Prostate gland (tissue), 2 donors: ENCODE data around the gene DTNB. TPM values are rescaled to one million over a fixed set of nuclear protein-coding genes. Genes with fewer than 3 reads are reported as not detected.

Source experiments
- DNase-seq: peaks from one replicate; pipeline ENCODE4 v3.0.0-alpha.2; 2019; ENCODE audit warnings: low spot score
- H3K27ac ChIP-seq, 2 donors: fragments of 200-600 bp; sonication (generic); 2 replicates each; pipeline ENCODE4 v1.5.1; 2017 to 2019
- H3K27me3 ChIP-seq: fragments of 200-600 bp; sonication (generic); replicated peaks from 2 replicates; pipeline ENCODE4 v1.5.1; 2019; ENCODE audit not compliant: insufficient read depth
- H3K36me3 ChIP-seq, 2 donors: fragments of 200-600 bp; sonication (generic); 1 replicate in 1 of 2; 2 replicates in 1 of 2; pipeline versions ENCODE4 v1.5.1 to v1.8.1; 2017 to 2019
- H3K4me1 ChIP-seq: fragments of 200-600 bp; sonication (generic); replicated peaks from 2 replicates; pipeline ENCODE4 v1.5.1; 2019
- H3K4me3 ChIP-seq, 2 donors: fragments of 200-600 bp; sonication (generic); 2 replicates each; pipeline ENCODE4 v1.5.1; 2017 to 2019
- H3K9me3 ChIP-seq: fragments of 200-600 bp; sonication (generic); 2 replicates; pipeline ENCODE4 v1.5.1; 2017
- CTCF ChIP-seq, 4 experiments: fragments of 200-600 bp in 2 of 4; fragments of 450-650 bp in 2 of 4; sonication (generic) in 2 of 4; IDR thresholded peaks; 1 replicate in 3 of 4; 2 replicates in 1 of 4; pipeline ENCODE4 v1.5.1; 2016 to 2019; ENCODE audit warnings: antibody characterized with exemption in 4 of 4, mild to moderate bottlenecking in 2 of 4, moderate library complexity in 2 of 4
- POLR2A ChIP-seq: fragments of 450-650 bp; IDR thresholded peaks from one replicate; pipeline ENCODE4 v1.6.1; 2016; ENCODE audit warnings: antibody characterized with exemption, mild to moderate bottlenecking
- POLR2AphosphoS5 ChIP-seq: sonication (generic); formaldehyde crosslinking; IDR thresholded peaks from one replicate; pipeline ENCODE4 v1.6.1; 2017; ENCODE audit warnings: antibody characterized with exemption
- WGBS: methylation state at CpG from one replicate; pipeline ENCODE4 v1.1.5; 2018; 5-methylcytosine and 5-hydroxymethylcytosine counted together
- intact Hi-C: fragments of 100-400 bp; cut with DNase I; formaldehyde crosslinking; loops from one replicate; pipeline ENCODE4 v1.14.2; 2022
- total RNA-seq, 2 donors: library from RNA; depleted of rRNA; stranded (reverse); fragments of >200 nt; gene quantifications; one replicate each; pipeline ENCODE4 v1.1.0, GENCODE V29; 2016

DTNB gene
- total RNA-seq, 2 donors from 2014 or later = 47.0 to 61.9 TPM

GRCh38 chr2:25619185-25619584, 54.2 kb downstream of the DTNB start:
- intact Hi-C loops = no loop called here
- Histone ChIP-seq H3K4me1 (peaks cover 15% of the 10 kb centered on the region), H3K9me3 (no peaks in the 10 kb centered on the region), H3K36me3 (no peaks in the 10 kb centered on the region), H3K27ac (peak overlapping the region; percentile 46 to 86), H3K27me3 (no peaks in the 10 kb centered on the region), H3K4me3 (no peak overlapping the region)
- 39% methylated on average over 4 of the region's 4 CpGs for WGBS
- TF ChIP-seq POLR2A = no peak
- no peak for TF ChIP-seq CTCF (IDR thresholded peaks at IDR 0.05)
- no peak for TF ChIP-seq POLR2AphosphoS5
- no peak for DNase-seq

DNA sequence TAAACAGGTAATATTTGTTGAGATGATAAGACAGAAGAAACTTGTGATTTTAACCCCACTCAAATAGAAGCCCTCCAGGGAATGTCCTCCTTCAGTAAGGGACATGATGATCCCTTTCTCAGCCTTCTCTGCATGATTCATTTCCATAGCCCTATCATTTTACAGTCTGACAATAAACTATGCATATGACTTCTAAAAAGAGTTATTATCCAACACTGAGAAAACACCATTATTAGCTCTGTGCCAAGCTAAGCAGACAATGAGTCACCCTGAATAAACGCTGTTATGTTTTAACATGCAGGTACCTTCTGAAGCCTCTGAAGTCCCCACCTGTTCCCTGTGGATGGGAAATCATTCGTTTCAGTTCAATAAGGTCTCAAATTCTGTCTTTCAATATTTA, 54.7 kb downstream of the DTNB start:
- no peaks in the 10 kb centered on the region for H3K27me3 ChIP-seq
- WGBS = 10% methylated on average over 2 of the region's 2 CpGs
- no peaks in the 10 kb centered on the region for H3K9me3 ChIP-seq
- H3K27ac ChIP-seq = peak overlapping the region; percentile 78 to 86
- H3K4me1 ChIP-seq = peaks cover 15% of the 10 kb centered on the region
- H3K4me3 ChIP-seq = peak overlapping the region in 1 of 2 donors; percentile 8
- H3K36me3 ChIP-seq = no peaks in the 10 kb centered on the region
- peak; percentile 95 for TF ChIP-seq POLR2AphosphoS5
- no peak for TF ChIP-seq POLR2A
- peak; percentile 67 for DNase-seq
- intact Hi-C loops = no loop called here

GRCh38 chr2:25617948-25618646, 55.3 kb downstream of the DTNB start:
- no peaks in the 10 kb centered on the region for H3K36me3 ChIP-seq
- peak overlapping the region in 1 of 2 donors; percentile 8 for H3K4me3 ChIP-seq
- peaks cover 15% of the 10 kb centered on the region for H3K4me1 ChIP-seq
- H3K27me3 ChIP-seq = no peaks in the 10 kb centered on the region
- H3K9me3 ChIP-seq = no peaks in the 10 kb centered on the region
- intact Hi-C loops = no loop called here
- TF ChIP-seq POLR2AphosphoS5 (peak; percentile 66), POLR2A (no peak)
- peak overlapping the region; percentile 78 to 86 for H3K27ac ChIP-seq
- WGBS = 18% methylated on average over 7 of the region's 7 CpGs
- peak; percentile 56 for DNase-seq

GRCh38 chr2:25615920-25616319, 57.5 kb downstream of the DTNB start:
- Histone ChIP-seq H3K4me3 (no peak overlapping the region), H3K36me3 (no peaks in the 10 kb centered on the region), H3K27ac (no peak overlapping the region), H3K9me3 (no peaks in the 10 kb centered on the region), H3K27me3 (no peaks in the 10 kb centered on the region), H3K4me1 (peaks cover 15% of the 10 kb centered on the region)
- TF ChIP-seq POLR2A = no peak
- no peak for TF ChIP-seq POLR2AphosphoS5
- no peak for TF ChIP-seq CTCF (IDR thresholded peaks at IDR 0.05)
- DNase-seq = no peak
- intact Hi-C loops = no loop called here

- WGBS = 64% methylated on average over 5 of the region's 5 CpGs
- no peaks in the 10 kb centered on the region for H3K27me3 ChIP-seq
- no peak overlapping the region for H3K4me3 ChIP-seq
- peaks cover 15% of the 10 kb centered on the region for H3K4me1 ChIP-seq
- no peaks in the 10 kb centered on the region for H3K36me3 ChIP-seq
- DNase-seq = no peak
- intact Hi-C loops = no loop called here
- TF ChIP-seq POLR2A (no peak), CTCF (IDR thresholded peaks at IDR 0.05) (no peak), POLR2AphosphoS5 (no peak)
- H3K9me3 ChIP-seq = no peaks in the 10 kb centered on the region
- no peak overlapping the region for H3K27ac ChIP-seq
These were observed 58.0 kb downstream of the DTNB start for GRCh38 chr2:25615386-25615785.

GRCh38 chr2:25614711-25615110, 58.7 kb downstream of the DTNB start:
- intact Hi-C loops = no loop called here

More at GRCh38 chr2:25614711-25615110, 58.7 kb downstream of the DTNB start:
- WGBS = 91% methylated on average over 8 of the region's 8 CpGs
- no peaks in the 10 kb centered on the region for H3K9me3 ChIP-seq
- no peak overlapping the region for H3K4me3 ChIP-seq
- H3K36me3 ChIP-seq = no peaks in the 10 kb centered on the region
- peaks cover 15% of the 10 kb centered on the region for H3K4me1 ChIP-seq
- TF ChIP-seq CTCF (IDR thresholded peaks at IDR 0.05) (no peak), POLR2AphosphoS5 (no peak), POLR2A (no peak)
- no peak for DNase-seq
- H3K27ac ChIP-seq = no peak overlapping the region
- H3K27me3 ChIP-seq = no peaks in the 10 kb centered on the region
